AG20443 (cell line): Measurements from ENCODE around the gene SH3RF3.

ENCODE experiments used
- DNase-seq: peaks from one replicate; pipeline ENCODE4 v3.0.0; 2012; ENCODE audit warnings: low spot score, mixed read lengths

Gene SH3RF3

GRCh38 chr2:109243526-109244303 lies 114.7 kb downstream of the SH3RF3 start:
- no peak for DNase-seq

- no peak for DNase-seq
These were observed 115.2 kb downstream of the SH3RF3 start for GRCh38 chr2:109244304-109244582.

- DNase-seq = no peak
These were observed 115.9 kb downstream of the SH3RF3 start for GRCh38 chr2:109244750-109245382.

- DNase-seq = no peak
These were observed 117.2 kb downstream of the SH3RF3 start for GRCh38 chr2:109246176-109246575.

GRCh38 chr2:109246616-109247015 lies 117.6 kb downstream of the SH3RF3 start:
- DNase-seq = no peak

GRCh38 chr2:109247340-109247739 lies 118.3 kb downstream of the SH3RF3 start:
- DNase-seq = no peak

GRCh38 chr2:109247812-109248211 lies 118.8 kb downstream of the SH3RF3 start:
- DNase-seq = peak; percentile 41

- DNase-seq = no peak
These were observed 119.6 kb downstream of the SH3RF3 start for GRCh38 chr2:109248590-109248989.

- DNase-seq = no peak
These were observed 124.2 kb downstream of the SH3RF3 start for GRCh38 chr2:109253217-109253616.

- no peak for DNase-seq
These were observed 125.3 kb downstream of the SH3RF3 start for GRCh38 chr2:109254174-109254904.

GRCh38 chr2:109255654-109256053 lies 126.6 kb downstream of the SH3RF3 start:
- no peak for DNase-seq

GRCh38 chr2:109256111-109256510 lies 127.1 kb downstream of the SH3RF3 start:
- DNase-seq = no peak

- DNase-seq = peak; percentile 52
These were observed 127.9 kb downstream of the SH3RF3 start for GRCh38 chr2:109256921-109257320.

- peak; percentile 39 for DNase-seq
These were observed 128.6 kb downstream of the SH3RF3 start for GRCh38 chr2:109257653-109258052.

GRCh38 chr2:109258376-109258775 lies 129.4 kb downstream of the SH3RF3 start:
- no peak for DNase-seq

- DNase-seq = no peak
These were observed 130.0 kb downstream of the SH3RF3 start for GRCh38 chr2:109258905-109259540.

- no peak for DNase-seq
These were observed 130.7 kb downstream of the SH3RF3 start for GRCh38 chr2:109259671-109260070.

- no peak for DNase-seq
These were observed 131.3 kb downstream of the SH3RF3 start for GRCh38 chr2:109260116-109260855.

GRCh38 chr2:109260886-109261700 lies 132.1 kb downstream of the SH3RF3 start:
- no peak for DNase-seq

GRCh38 chr2:109261906-109262631 lies 133.1 kb downstream of the SH3RF3 start:
- no peak for DNase-seq
